Activated CD4-positive, alpha-beta T cell treated with anti-CD3 and anti-CD28 coated beads, Interleukin-2, amount 10 ng/mL, durations not matched to agents 24 days and 14 days (primary cell): ENCODE results near the gene EXOC3L4. TPM values are rescaled to one million over a fixed set of nuclear protein-coding genes. Genes with fewer than 3 reads are reported as not detected.
"Not testable (repeated sequence)": the region's sequence is repeated elsewhere in the genome, so short reads cannot be mapped to it uniquely, and the experiment has no call there.

Source experiments
- DNase-seq: peaks from one replicate; pipeline ENCODE4 v3.0.0; 2022
- H3K27ac Mint-ChIP-seq: one replicate; pipeline ENCODE4 v1.8.0; 2022; ENCODE audit warnings: mild to moderate bottlenecking, mixed read lengths
- H3K27me3 Mint-ChIP-seq: one replicate; pipeline ENCODE4 v1.8.0; 2022; ENCODE audit warnings: mixed read lengths
- H3K36me3 Mint-ChIP-seq: one replicate; pipeline ENCODE4 v1.8.0; 2022; ENCODE audit warnings: low read depth, mild to moderate bottlenecking, mixed read lengths
- H3K4me1 Mint-ChIP-seq: one replicate; pipeline ENCODE4 v1.8.0; 2021; ENCODE audit warnings: mixed read lengths
- H3K4me3 Mint-ChIP-seq: one replicate; pipeline ENCODE4 v1.8.0; 2022; ENCODE audit warnings: mild to moderate bottlenecking, moderate library complexity, mixed read lengths
- H3K9me3 Mint-ChIP-seq: one replicate; pipeline ENCODE4 v1.8.0; 2021; ENCODE audit warnings: mixed read lengths
- intact Hi-C: fragments of 100-400 bp; cut with micrococcal nuclease; formaldehyde crosslinking; loops from one replicate; pipeline ENCODE4 v1.15.1; 2023
- total RNA-seq: library from RNA; stranded (reverse); gene quantifications from 2 replicates; pipeline ENCODE4 v1.2.3, GENCODE V29; 2022

The EXOC3L4 gene
- total RNA-seq = not detected in 2 replicates

GRCh38 chr14:103094406-103095209 lies at the start of gene EXOC3L4:
Gene EXOC3L4, plus strand, starts transcription at chr14:103094725. Its CDS starts 5,495 bp downstream, at chr14:103100220.
- peaks cover 3% of the 10 kb centered on the region for H3K4me1 Mint-ChIP-seq
- no peaks in the 10 kb centered on the region for H3K36me3 Mint-ChIP-seq
- no peak within 1 kb of the TSS for H3K4me3 Mint-ChIP-seq
- intact Hi-C loops = no loop called here
- H3K9me3 Mint-ChIP-seq = no peaks in the 10 kb centered on the region
- no peak for DNase-seq
- H3K27ac Mint-ChIP-seq = no peak within 1 kb of the TSS
- peaks cover 3% of the 10 kb centered on the region for H3K27me3 Mint-ChIP-seq

DNA sequence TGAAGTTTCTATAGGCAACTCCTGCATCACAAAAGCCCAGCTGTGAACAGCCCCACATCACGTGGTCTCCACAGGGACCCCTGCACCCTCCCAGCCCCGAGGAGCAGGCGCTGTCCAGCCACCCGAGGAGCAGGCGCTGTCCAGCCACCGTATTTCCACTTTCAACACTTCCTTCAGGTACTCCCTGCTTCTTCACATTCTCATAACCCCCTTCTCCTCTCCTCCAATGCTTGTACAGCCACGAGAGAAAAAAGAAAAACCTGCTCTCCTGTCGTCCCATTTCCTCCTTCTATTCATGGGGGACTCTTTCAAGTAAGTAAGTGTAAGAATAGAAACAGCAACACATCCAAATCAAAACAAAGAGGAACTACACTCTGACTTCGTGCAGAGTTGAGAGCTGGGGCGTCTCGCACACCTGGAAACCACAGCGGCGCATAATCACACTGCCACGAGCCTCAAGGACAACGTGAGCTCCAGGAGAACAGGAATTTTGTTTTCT lies 49.1 kb upstream of the EXOC3L4 start:
- peaks cover 4% of the 10 kb centered on the region for H3K4me1 Mint-ChIP-seq
- H3K27ac Mint-ChIP-seq = no peak overlapping the region
- peaks cover 5% of the 10 kb centered on the region for H3K27me3 Mint-ChIP-seq
- intact Hi-C loops = no loop called here
- H3K36me3 Mint-ChIP-seq = no peaks in the 10 kb centered on the region
- no peaks in the 10 kb centered on the region for H3K9me3 Mint-ChIP-seq
- no peak for DNase-seq
- H3K4me3 Mint-ChIP-seq = no peak overlapping the region

DNA sequence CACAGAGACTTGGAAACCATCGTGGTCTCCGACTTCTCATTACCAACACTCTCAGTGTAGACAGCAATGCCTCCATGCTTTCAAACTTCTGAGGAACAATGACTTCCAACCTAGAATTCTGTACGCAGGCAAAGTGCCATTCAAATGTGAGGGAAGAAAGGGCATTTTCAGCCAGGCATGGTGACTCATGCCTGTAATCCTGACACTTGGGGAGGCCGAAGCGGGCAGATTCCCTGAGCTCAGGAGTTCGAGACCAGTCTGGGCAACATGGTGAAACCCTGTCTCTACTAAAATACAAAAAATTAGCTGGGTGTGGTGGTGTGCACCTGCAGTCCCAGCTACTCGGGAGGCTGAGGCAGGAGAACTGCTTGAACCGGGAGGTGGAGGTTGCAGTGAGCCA lies 47.1 kb upstream of the EXOC3L4 start:
- DNase-seq, H3K4me3 Mint-ChIP-seq, H3K27me3 Mint-ChIP-seq, H3K4me1 Mint-ChIP-seq, H3K9me3 Mint-ChIP-seq, H3K27ac Mint-ChIP-seq, intact Hi-C loops, H3K36me3 Mint-ChIP-seq: not testable (repeated sequence)

DNA sequence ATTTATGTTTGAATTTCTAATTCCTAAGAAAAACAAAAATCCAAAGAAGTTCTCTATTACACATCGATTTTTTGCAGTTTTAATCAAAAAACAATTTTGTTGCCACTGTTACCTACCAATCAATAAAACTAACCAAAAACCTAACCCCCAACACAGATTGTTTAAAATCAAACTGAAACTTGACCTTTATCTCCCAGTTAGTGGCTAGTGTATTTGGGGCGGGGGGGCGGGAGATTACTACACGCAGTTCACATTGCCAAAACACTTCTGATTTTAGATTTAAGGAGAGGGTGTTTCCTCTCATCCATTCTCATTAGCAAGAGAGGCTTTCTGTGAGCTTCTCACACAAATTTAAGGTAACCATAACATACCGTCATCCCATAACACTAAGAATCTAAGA lies 43.6 kb upstream of the EXOC3L4 start:
- intact Hi-C loops = no loop called here
- Mint-ChIP-seq H3K27ac (no peak overlapping the region), H3K9me3 (no peaks in the 10 kb centered on the region)

GRCh38 chr14:103052407-103052806 lies 42.1 kb upstream of the EXOC3L4 start:
- H3K27me3 Mint-ChIP-seq = peaks cover 28% of the 10 kb centered on the region
- no peaks in the 10 kb centered on the region for H3K9me3 Mint-ChIP-seq
- no peak overlapping the region for H3K4me3 Mint-ChIP-seq
- no peak overlapping the region for H3K27ac Mint-ChIP-seq
- no peak for DNase-seq
- intact Hi-C loops = no loop called here
- H3K4me1 Mint-ChIP-seq = peaks cover 4% of the 10 kb centered on the region
- no peaks in the 10 kb centered on the region for H3K36me3 Mint-ChIP-seq

More for the DNA sequence above, 43.6 kb upstream of the EXOC3L4 start:
- peaks cover under 1% of the 10 kb centered on the region for H3K4me1 Mint-ChIP-seq
- peaks cover 22% of the 10 kb centered on the region for H3K27me3 Mint-ChIP-seq
- H3K36me3 Mint-ChIP-seq = no peaks in the 10 kb centered on the region
- no peak overlapping the region for H3K4me3 Mint-ChIP-seq
- DNase-seq = no peak

DNA sequence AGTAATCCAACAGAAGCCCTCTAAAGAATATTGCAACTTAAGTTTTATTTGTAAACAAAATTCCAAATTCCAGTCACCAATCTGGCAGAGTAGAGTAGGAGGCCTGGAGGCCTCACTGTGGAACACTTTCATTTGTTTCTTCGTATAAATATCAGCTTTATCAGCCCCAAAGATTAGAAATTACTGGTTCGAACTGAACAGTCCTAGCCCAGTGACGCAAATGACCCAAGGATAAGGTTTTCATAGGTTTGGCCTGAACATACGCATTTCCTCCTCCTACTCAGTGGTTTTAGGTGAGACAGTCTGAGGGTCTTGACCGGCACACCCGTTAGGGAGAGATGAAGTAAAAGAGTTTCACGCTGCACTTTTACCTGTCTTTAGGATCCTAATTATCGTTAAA lies 38.8 kb upstream of the EXOC3L4 start:
- DNase-seq = no peak
- Mint-ChIP-seq H3K27ac (no peak overlapping the region), H3K9me3 (no peaks in the 10 kb centered on the region), H3K4me3 (peak overlapping the region; percentile 56), H3K36me3 (no peaks in the 10 kb centered on the region), H3K27me3 (peaks cover 52% of the 10 kb centered on the region), H3K4me1 (peaks cover 4% of the 10 kb centered on the region)
- intact Hi-C loops = no loop called here

- peak overlapping the region; percentile 57 for H3K4me3 Mint-ChIP-seq
- DNase-seq = no peak
- H3K27ac Mint-ChIP-seq = no peak overlapping the region
- peaks cover 54% of the 10 kb centered on the region for H3K27me3 Mint-ChIP-seq
- peaks cover 4% of the 10 kb centered on the region for H3K4me1 Mint-ChIP-seq
- intact Hi-C loops = no loop called here
- H3K9me3 Mint-ChIP-seq = no peaks in the 10 kb centered on the region
- H3K36me3 Mint-ChIP-seq = no peaks in the 10 kb centered on the region
These were observed 38.0 kb upstream of the EXOC3L4 start for GRCh38 chr14:103056322-103057027.

DNA sequence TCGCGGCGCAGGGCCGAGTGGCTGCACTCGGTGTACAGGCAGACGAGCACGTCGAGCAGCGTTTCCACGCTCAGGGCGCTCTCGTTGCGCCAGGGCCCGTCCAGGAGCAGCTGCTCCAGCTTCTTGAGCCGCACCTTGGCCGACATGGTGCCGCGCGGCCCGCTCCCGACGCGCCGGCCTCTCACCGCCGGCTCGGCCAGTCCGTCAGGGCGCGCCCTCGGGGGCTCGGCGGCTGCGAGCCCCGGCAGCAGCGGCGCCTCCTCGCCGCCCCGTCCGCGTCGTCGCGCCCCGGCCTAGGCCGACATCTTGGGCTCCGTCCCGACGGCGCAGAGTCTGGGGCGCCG lies 37.5 kb upstream of the EXOC3L4 start:
- Mint-ChIP-seq H3K9me3 (no peaks in the 10 kb centered on the region), H3K4me3 (no peak overlapping the region), H3K4me1 (peaks cover 4% of the 10 kb centered on the region), H3K36me3 (no peaks in the 10 kb centered on the region), H3K27ac (no peak overlapping the region), H3K27me3 (peaks cover 58% of the 10 kb centered on the region)
- intact Hi-C loops = no loop called here
- no peak for DNase-seq

GRCh38 chr14:103057372-103058163 lies 37.0 kb upstream of the EXOC3L4 start, which contains the start of gene CDC42BPB:
Gene CDC42BPB, minus strand, starts transcription at chr14:103057549. Its CDS starts 376 bp downstream, at chr14:103057173.
- Mint-ChIP-seq H3K27ac (no peak within 1 kb of the TSS), H3K36me3 (no peaks in the 10 kb centered on the region), H3K4me3 (peak within 1 kb of the TSS; percentile 60), H3K27me3 (peaks cover 59% of the 10 kb centered on the region), H3K9me3 (no peaks in the 10 kb centered on the region), H3K4me1 (peaks cover 4% of the 10 kb centered on the region)
- DNase-seq = peak; percentile 84
- intact Hi-C loops = no loop called here

DNA sequence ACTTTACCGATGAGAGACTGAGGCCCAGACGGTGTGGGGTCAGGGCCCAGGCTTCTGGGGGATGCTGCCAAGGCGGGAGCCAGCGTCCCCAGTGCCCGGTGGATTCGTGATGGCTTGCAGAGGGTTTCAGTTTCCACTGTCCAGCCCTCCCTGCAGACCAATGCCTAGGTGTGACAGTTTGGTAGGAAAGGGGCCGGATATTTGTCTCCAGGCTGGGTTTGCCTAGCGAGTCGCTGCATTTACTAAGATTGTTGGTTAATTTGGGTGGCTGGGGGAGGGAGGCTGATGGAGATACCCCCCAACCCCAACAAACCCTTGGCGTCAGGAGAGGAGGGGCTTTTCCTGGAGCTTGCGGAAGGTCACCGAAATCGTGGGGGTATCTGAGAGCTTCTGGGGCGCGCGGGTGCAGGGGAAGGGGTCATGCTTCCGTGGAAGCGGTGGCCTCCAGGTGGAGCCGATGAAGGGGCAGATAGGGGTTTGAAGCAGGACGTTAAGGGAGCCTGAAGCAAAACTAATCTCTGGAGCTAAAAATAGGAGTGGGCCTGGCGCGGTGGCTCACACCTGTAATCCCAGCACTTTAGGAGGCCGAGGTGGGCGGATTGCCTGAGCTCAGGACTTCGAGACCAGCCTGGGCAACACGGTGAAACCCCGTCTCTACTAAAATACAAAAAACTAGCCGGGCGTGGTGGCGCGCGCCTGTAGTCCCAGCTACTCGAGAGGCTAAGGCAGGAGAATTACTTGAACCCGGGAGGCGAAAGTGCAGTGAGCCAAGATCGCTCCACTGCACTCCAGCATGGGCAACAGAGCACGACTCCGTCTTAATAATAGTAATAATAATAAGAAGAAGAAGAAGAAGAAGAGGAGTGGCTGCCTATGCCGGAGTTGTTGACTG lies 36.1 kb upstream of the EXOC3L4 start:
- H3K4me3 Mint-ChIP-seq = peak overlapping the region; percentile 60
- H3K4me1 Mint-ChIP-seq = peaks cover 4% of the 10 kb centered on the region
- H3K36me3 Mint-ChIP-seq = no peaks in the 10 kb centered on the region
- peaks cover 59% of the 10 kb centered on the region for H3K27me3 Mint-ChIP-seq
- intact Hi-C loops = no loop called here
- H3K9me3 Mint-ChIP-seq = no peaks in the 10 kb centered on the region
- no peak for DNase-seq
- H3K27ac Mint-ChIP-seq = no peak overlapping the region

- no peak overlapping the region for H3K27ac Mint-ChIP-seq
- intact Hi-C loops = no loop called here
These were observed 35.0 kb upstream of the EXOC3L4 start for GRCh38 chr14:103059556-103059955.

DNA sequence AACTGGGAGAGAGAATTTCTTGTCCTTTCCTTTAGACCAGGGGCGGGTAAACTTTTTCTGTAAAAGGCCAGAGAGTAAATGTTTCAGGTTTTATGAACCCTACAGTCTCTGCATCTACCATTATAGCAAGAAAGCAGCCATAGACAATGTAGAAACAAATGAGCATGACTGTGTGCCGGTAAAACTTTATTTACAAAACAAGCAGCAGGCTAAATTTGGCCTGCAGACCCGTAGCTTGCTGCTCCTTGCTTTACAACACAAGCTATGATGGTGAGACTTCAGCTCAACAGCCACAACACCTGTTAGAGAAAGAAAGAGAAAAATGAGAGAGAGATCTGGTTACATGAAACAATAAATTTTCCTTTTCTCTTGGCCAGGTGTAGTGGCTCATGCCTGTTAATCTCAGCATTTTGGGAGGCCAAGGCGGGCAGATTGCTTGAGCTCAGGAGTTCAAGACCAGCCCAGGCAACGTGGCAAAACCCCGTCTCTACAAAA lies 33.0 kb upstream of the EXOC3L4 start:
- H3K27me3 Mint-ChIP-seq = peaks cover 40% of the 10 kb centered on the region
- no peak for DNase-seq
- H3K4me1 Mint-ChIP-seq = no peaks in the 10 kb centered on the region
- no peak overlapping the region for H3K4me3 Mint-ChIP-seq
- no peaks in the 10 kb centered on the region for H3K36me3 Mint-ChIP-seq
- H3K27ac Mint-ChIP-seq = no peak overlapping the region
- no peaks in the 10 kb centered on the region for H3K9me3 Mint-ChIP-seq
- intact Hi-C loops = no loop called here

More at GRCh38 chr14:103059556-103059955, 35.0 kb upstream of the EXOC3L4 start:
- H3K4me3 Mint-ChIP-seq = no peak overlapping the region
- no peaks in the 10 kb centered on the region for H3K9me3 Mint-ChIP-seq
- no peak for DNase-seq
- peaks cover 58% of the 10 kb centered on the region for H3K27me3 Mint-ChIP-seq
- peaks cover 4% of the 10 kb centered on the region for H3K4me1 Mint-ChIP-seq
- no peaks in the 10 kb centered on the region for H3K36me3 Mint-ChIP-seq

DNA sequence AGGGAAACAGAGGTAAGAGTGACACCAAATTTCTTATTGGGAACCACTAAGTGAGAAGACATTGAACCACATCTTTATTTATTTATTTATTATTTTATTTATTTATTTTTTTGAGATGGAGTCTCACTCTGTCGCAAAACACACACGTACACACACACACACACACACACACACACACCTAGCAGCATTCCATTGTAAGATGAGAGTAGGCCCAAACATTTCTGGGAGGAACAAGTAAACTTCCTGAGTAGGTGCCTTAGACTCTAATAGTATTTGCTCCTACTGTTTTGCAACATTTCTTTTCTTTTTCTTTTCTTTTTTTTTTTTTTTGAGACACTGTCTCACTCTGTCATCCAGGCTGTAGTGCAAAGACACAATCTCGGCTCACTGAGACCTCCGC lies 30.1 kb upstream of the EXOC3L4 start:
- H3K27ac Mint-ChIP-seq = no peak overlapping the region
- H3K27me3 Mint-ChIP-seq = peaks cover 25% of the 10 kb centered on the region
- no peaks in the 10 kb centered on the region for H3K4me1 Mint-ChIP-seq
- DNase-seq = no peak
- intact Hi-C loops = no loop called here
- H3K4me3 Mint-ChIP-seq = no peak overlapping the region
- no peaks in the 10 kb centered on the region for H3K9me3 Mint-ChIP-seq
- H3K36me3 Mint-ChIP-seq = no peaks in the 10 kb centered on the region
